Loucy (cell line): ENCODE measurements around the gene SNTB2.

ENCODE experiments used
- H2AFZ ChIP-seq: fragments of 200-600 bp; sonication (generic); 2 replicates; pipeline ENCODE4 v1.6.0; 2016; ENCODE audit warnings: antibody characterized with exemption, mild to moderate bottlenecking, low read length, moderate library complexity
- H3F3A ChIP-seq: fragments of 200-600 bp; 2 replicates; pipeline ENCODE4 v1.6.0; 2016; ENCODE audit warnings: antibody characterized with exemption, low read depth, mild to moderate bottlenecking
- H3K27me3 ChIP-seq: fragments of 200-600 bp; sonication (generic); 2 replicates; pipeline ENCODE4 v1.6.1; 2014; ENCODE audit warnings: low read length, mild to moderate bottlenecking; ENCODE audit not compliant: insufficient read depth, poor library complexity, severe bottlenecking
- H3K36me3 ChIP-seq: fragments of 200-600 bp; sonication (generic); 2 replicates; pipeline ENCODE4 v1.6.1; 2016; ENCODE audit warnings: low read length; ENCODE audit not compliant: insufficient read depth
- H3K4me1 ChIP-seq: fragments of 200-600 bp; sonication (generic); 2 replicates; pipeline ENCODE4 v1.5.1; 2014; ENCODE audit warnings: low read length, mild to moderate bottlenecking; ENCODE audit not compliant: insufficient read depth, poor library complexity, severe bottlenecking
- H3K4me2 ChIP-seq: fragments of 200-600 bp; sonication (generic); 2 replicates; pipeline ENCODE4 v1.6.0; 2014; ENCODE audit warnings: antibody characterized with exemption, low read length, low read depth, mild to moderate bottlenecking; ENCODE audit not compliant: poor library complexity, severe bottlenecking
- H3K4me3 ChIP-seq: fragments of 200-600 bp; sonication (generic); 2 replicates; pipeline ENCODE4 v1.5.1; 2014; ENCODE audit warnings: low read length, mild to moderate bottlenecking, mixed read lengths; ENCODE audit not compliant: poor library complexity, severe bottlenecking
- H3K79me2 ChIP-seq: fragments of 200-600 bp; sonication (generic); 2 replicates; pipeline ENCODE4 v1.6.1; 2014; ENCODE audit warnings: low read length; ENCODE audit not compliant: insufficient read depth
- H3K9ac ChIP-seq: fragments of 200-600 bp; sonication (generic); 2 replicates; pipeline ENCODE4 v1.6.0; 2014; ENCODE audit warnings: mild to moderate bottlenecking, low read depth, low read length, moderate library complexity; ENCODE audit not compliant: poor library complexity, severe bottlenecking
- H3K9me2 ChIP-seq: fragments of 200-600 bp; sonication (generic); replicated peaks from 2 replicates; pipeline ENCODE4 v1.6.1; 2016; ENCODE audit warnings: low read depth, low read length, mixed read lengths
- H3K9me3 ChIP-seq: fragments of 200-600 bp; sonication (generic); 2 replicates; pipeline ENCODE4 v1.6.1; 2014; ENCODE audit warnings: mild to moderate bottlenecking, antibody characterized with exemption, low read length, low read depth; ENCODE audit not compliant: insufficient read depth
- H4K20me1 ChIP-seq: fragments of 200-600 bp; sonication (generic); 2 replicates; pipeline ENCODE4 v1.6.0; 2014; ENCODE audit warnings: antibody characterized with exemption, low read length, mild to moderate bottlenecking; ENCODE audit not compliant: insufficient read depth, poor library complexity, severe bottlenecking
- CTCF ChIP-seq: fragments of 200-600 bp; sonication (generic); conservative IDR thresholded peaks from 2 replicates; pipeline ENCODE4 v1.5.1; 2014; ENCODE audit warnings: mild to moderate bottlenecking, antibody characterized with exemption, low read length
- EZH2phosphoT487 ChIP-seq: fragments of 200-600 bp; IDR thresholded peaks from 2 replicates; pipeline ENCODE4 v1.6.1; 2018; ENCODE audit warnings: antibody characterized with exemption, mild to moderate bottlenecking, moderate library complexity, borderline replicate concordance

SNTB2 gene

DNA sequence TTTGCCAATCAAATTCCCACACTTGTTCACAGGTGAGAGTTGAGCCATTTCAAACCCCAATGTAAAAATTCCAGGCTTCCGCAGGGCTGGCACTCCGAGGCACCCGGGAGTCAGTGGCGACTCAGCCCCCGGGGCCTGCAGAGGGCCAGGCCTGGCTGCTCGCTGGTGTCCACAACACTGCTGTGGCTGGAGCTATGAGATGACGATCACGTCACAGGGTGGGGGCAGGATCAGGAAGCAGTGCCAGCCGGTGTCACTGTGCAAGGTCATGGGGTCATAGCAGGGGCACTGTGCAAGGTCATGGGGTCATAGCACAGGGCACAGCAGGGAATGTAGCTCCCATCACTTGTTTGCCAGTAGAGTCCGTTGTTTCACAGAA is 131.9 kb downstream of the SNTB2 start:
- TF ChIP-seq EZH2phosphoT487 (no peak), CTCF (no peak)
- Histone ChIP-seq H3K9me3 (no peaks in the 10 kb centered on the region), H3K27me3 (no peaks in the 10 kb centered on the region), H4K20me1 (peaks cover 12% of the 10 kb centered on the region), H3K36me3 (peaks cover 76% of the 10 kb centered on the region; the same call in 1 of the 2 replicates), H3K79me2 (peaks cover 62% of the 10 kb centered on the region), H2AFZ (no peak overlapping the region), H3K9ac (no peak overlapping the region), H3F3A (no peaks in the 10 kb centered on the region), H3K4me2 (no peak overlapping the region), H3K4me1 (no peaks in the 10 kb centered on the region), H3K9me2 (no peaks in the 10 kb centered on the region), H3K4me3 (no peak overlapping the region)

DNA sequence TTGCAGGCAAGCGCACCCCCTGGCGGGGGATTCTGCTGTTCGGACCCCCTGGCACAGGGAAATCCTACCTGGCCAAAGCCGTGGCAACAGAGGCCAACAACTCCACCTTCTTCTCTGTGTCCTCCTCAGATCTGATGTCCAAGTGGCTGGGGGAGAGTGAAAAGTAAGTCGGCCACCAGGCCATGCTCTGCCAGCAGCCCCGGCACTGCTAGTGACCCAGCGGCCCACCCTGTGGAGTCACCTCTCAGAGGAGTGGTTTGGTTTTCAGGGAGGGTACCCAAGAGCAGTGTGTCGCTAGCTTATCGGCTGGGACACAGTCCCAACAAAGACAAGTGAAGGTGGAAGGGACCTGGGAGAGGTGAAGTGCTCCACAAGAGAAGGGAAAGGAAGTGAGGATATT is 132.4 kb downstream of the SNTB2 start:
- Histone ChIP-seq H4K20me1 (peaks cover 11% of the 10 kb centered on the region), H3K36me3 (peaks cover 80% of the 10 kb centered on the region; the same call in 1 of the 2 replicates), H3K4me1 (no peaks in the 10 kb centered on the region), H2AFZ (no peak overlapping the region), H3K9me2 (no peaks in the 10 kb centered on the region), H3K4me3 (no peak overlapping the region), H3K4me2 (no peak overlapping the region), H3K27me3 (no peaks in the 10 kb centered on the region), H3K79me2 (peaks cover 62% of the 10 kb centered on the region), H3F3A (no peaks in the 10 kb centered on the region), H3K9ac (no peak overlapping the region), H3K9me3 (no peaks in the 10 kb centered on the region)
- TF ChIP-seq CTCF (no peak), EZH2phosphoT487 (no peak)

DNA sequence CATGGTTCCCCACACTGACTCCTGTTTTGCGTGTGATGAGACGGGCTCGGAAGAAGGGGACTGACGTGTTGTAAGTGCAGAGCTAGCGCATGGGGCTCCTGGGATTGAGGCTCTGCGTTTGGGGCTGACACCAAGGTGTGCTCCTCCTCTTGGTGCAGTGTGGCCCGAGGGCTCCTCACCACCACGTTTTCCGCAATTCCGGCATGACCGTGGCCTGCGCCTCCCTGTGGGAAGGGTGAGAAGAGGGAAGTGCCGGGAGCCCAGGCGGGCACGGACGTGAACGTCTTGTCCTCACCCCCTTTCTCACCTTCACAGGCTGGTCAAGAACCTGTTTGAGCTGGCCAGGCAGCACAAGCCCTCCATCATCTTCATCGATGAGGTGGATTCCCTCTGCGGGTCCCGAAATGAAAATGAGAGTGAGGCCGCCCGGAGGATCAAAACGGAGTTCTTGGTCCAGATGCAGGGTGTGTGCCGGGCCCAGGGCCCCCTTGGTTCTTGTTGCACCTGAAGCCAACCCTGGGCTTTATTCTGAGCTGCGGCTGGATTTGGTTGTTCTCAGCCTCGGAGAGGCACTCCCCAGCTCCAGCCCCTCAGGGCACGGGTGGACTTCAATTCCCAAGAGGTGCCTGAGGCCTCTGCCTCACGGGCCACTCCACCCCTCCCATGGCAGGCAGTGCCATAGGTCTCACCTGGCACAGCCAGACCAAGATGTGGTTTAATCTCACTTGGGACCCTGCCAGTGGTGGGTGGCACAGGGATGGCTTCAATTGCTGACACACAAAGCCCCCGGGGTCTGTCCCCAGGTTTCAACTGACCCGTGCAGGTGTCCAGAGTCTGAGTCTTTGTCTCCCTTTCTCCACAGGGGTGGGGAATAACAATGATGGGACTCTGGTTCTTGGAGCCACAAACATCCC is 133.1 kb downstream of the SNTB2 start:
- no peak overlapping the region for H3K4me3 ChIP-seq
- no peaks in the 10 kb centered on the region for H3K27me3 ChIP-seq
- TF ChIP-seq CTCF, result no peak
- no peak for TF ChIP-seq EZH2phosphoT487
- H3K9me3 ChIP-seq, result no peaks in the 10 kb centered on the region
- no peaks in the 10 kb centered on the region for H3K9me2 ChIP-seq
- H3F3A ChIP-seq, result no peaks in the 10 kb centered on the region
- peaks cover 7% of the 10 kb centered on the region for H3K4me1 ChIP-seq
- peaks cover 87% of the 10 kb centered on the region; the same call in 1 of the 2 replicates for H3K36me3 ChIP-seq
- no peak overlapping the region for H2AFZ ChIP-seq
- H4K20me1 ChIP-seq, result peaks cover 15% of the 10 kb centered on the region
- no peak overlapping the region for H3K9ac ChIP-seq
- H3K4me2 ChIP-seq, result no peak overlapping the region
- H3K79me2 ChIP-seq, result peaks cover 63% of the 10 kb centered on the region
